B cell (primary cell): ENCODE measurements around the gene CASP9. TPM values are rescaled to one million over a fixed set of nuclear protein-coding genes. Genes with fewer than 3 reads are reported as not detected.

Experiments
- ATAC-seq: fragments of 200-7000 bp; cut with Tn5 transposase; one replicate; pipeline ENCODE4 v1.10.0; 2021; ENCODE audit warnings: low read depth, mild to moderate bottlenecking, moderate number of reproducible peaks, moderate library complexity
- CTCF ChIA-PET: fragments of 350-600 bp; sonication (Branson Sonifier 250); formaldehyde crosslinking; loops from one replicate; lab custom pipeline; 2021; ENCODE audit warnings: antibody characterized with exemption, inconsistent platforms; lab: Charles Lee
- POLR2A ChIA-PET: fragments of 350-600 bp; sonication (Branson Sonifier 250); formaldehyde crosslinking; loops from one replicate; lab custom pipeline; 2021; ENCODE audit warnings: antibody characterized with exemption; lab: Charles Lee
- DNase-seq: peaks from one replicate; pipeline ENCODE4 v3.0.0; 2013
- H2AFZ ChIP-seq: 2 replicates; pipeline ENCODE4 v1.6.1; 2012; ENCODE audit warnings: mild to moderate bottlenecking, low read depth, low read length; ENCODE audit not compliant: insufficient read depth, poor library complexity, severe bottlenecking
- H3K27ac ChIP-seq, 2 donors: 1 replicate in 1 of 2; 2 replicates in 1 of 2; pipeline ENCODE4 v1.5.1; 2012 to 2013; ENCODE audit warnings: low read length in 2 of 2, mild to moderate bottlenecking in 2 of 2, moderate library complexity in 1 of 2
- H3K27me3 ChIP-seq, 4 experiments: fragments of 200-600 bp in 1 of 4; sonication (generic) in 1 of 4; replicated peaks in 1 of 4; 1 replicate in 2 of 4; 2 replicates in 2 of 4; pipeline versions ENCODE4 v1.6.1 to v1.7.0; 2013 to 2016; ENCODE audit warnings: low read length in 3 of 4, mild to moderate bottlenecking in 2 of 4, mixed read lengths in 1 of 4, moderate library complexity in 1 of 4; ENCODE audit not compliant: insufficient read depth in 4 of 4, control insufficient read depth in 3 of 4; ENCODE audit errors: control extremely low read depth in 1 of 4
- H3K36me3 ChIP-seq, 2 experiments: replicated peaks in 1 of 2; 1 replicate in 1 of 2; 2 replicates in 1 of 2; pipeline versions ENCODE4 v1.6.1 to v1.7.1; 2013; ENCODE audit warnings: low read length in 1 of 2; ENCODE audit not compliant: insufficient read depth in 2 of 2, control insufficient read depth in 1 of 2; ENCODE audit errors: control extremely low read depth in 1 of 2, extremely low read depth in 1 of 2
- H3K4me1 ChIP-seq, 2 donors: fragments of 200-600 bp in 1 of 2; sonication (generic) in 1 of 2; 1 replicate in 1 of 2; 2 replicates in 1 of 2; pipeline versions ENCODE4 v1.5.1 to v1.6.1; 2013 to 2017; ENCODE audit warnings: low read length in 2 of 2; ENCODE audit not compliant: control insufficient read depth in 2 of 2, insufficient read depth in 2 of 2
- H3K4me2 ChIP-seq: replicated peaks from 2 replicates; pipeline ENCODE3; 2012; ENCODE audit warnings: mild to moderate bottlenecking, low read depth, low read length; ENCODE audit not compliant: poor library complexity, severe bottlenecking
- H3K4me3 ChIP-seq, 5 experiments: fragments of 200-600 bp in 1 of 5; sonication (generic) in 1 of 5; 1 replicate in 3 of 5; 2 replicates in 2 of 5; pipeline versions ENCODE4 v1.5.1 to v1.7.0; 2011 to 2016; ENCODE audit warnings: low read length in 4 of 5, mild to moderate bottlenecking in 4 of 5, low read depth in 2 of 5, control low read depth in 1 of 5, moderate library complexity in 1 of 5; ENCODE audit not compliant: insufficient read depth in 1 of 5; ENCODE audit errors: control extremely low read depth in 1 of 5, extremely low read depth in 1 of 5
- H3K79me2 ChIP-seq: fragments of 200-600 bp; sonication (generic); one replicate; pipeline ENCODE4 v1.6.0; 2016; ENCODE audit warnings: low read length; ENCODE audit not compliant: control insufficient read depth, insufficient read depth
- H3K9ac ChIP-seq: fragments of 200-600 bp; sonication (generic); 2 replicates; pipeline ENCODE4 v1.6.1; 2017; ENCODE audit warnings: mild to moderate bottlenecking, low read length, moderate library complexity
- H3K9me3 ChIP-seq, 3 donors: one replicate each; pipeline versions ENCODE4 v1.6.1 to v1.7.1; 2013; ENCODE audit warnings: low read length in 2 of 3; ENCODE audit not compliant: control insufficient read depth in 2 of 3, insufficient read depth in 1 of 3; ENCODE audit errors: control extremely low read depth in 1 of 3
- H4K20me1 ChIP-seq: 2 replicates; pipeline ENCODE4 v1.6.0; 2012; ENCODE audit warnings: mild to moderate bottlenecking, low read length; ENCODE audit not compliant: insufficient read depth, control insufficient read depth, poor library complexity, severe bottlenecking
- H3K27ac Mint-ChIP-seq: one replicate; pipeline ENCODE4 v1.8.0; 2021; ENCODE audit warnings: mixed read lengths
- H3K27me3 Mint-ChIP-seq: one replicate; pipeline ENCODE4 v1.8.0; 2021; ENCODE audit warnings: mixed read lengths
- H3K4me1 Mint-ChIP-seq: one replicate; pipeline ENCODE4 v1.8.0; 2021; ENCODE audit warnings: mixed read lengths
- H3K4me3 Mint-ChIP-seq: one replicate; pipeline ENCODE4 v1.8.0; 2021; ENCODE audit warnings: mixed read lengths
- H3K9me3 Mint-ChIP-seq: one replicate; pipeline ENCODE4 v1.8.0; 2022; ENCODE audit warnings: mixed read lengths; ENCODE audit not compliant: insufficient read depth
- CTCF ChIP-seq: fragments of 200-600 bp; IDR thresholded peaks from one replicate; pipeline ENCODE4 v1.8.0; 2022; ENCODE audit warnings: antibody characterized with exemption, mild to moderate bottlenecking
- EZH2 ChIP-seq: IDR thresholded peaks from 2 replicates; pipeline ENCODE4 v1.6.1; 2012; ENCODE audit warnings: borderline replicate concordance, low read depth, mild to moderate bottlenecking, moderate library complexity, low read length; ENCODE audit not compliant: insufficient read depth, poor library complexity, severe bottlenecking
- WGBS: methylation state at CpG from one replicate; pipeline ENCODE4 v1.1.5; 2013; ENCODE audit warnings: missing lambda C conversion rate; ENCODE audit not compliant: insufficient coverage; 5-methylcytosine and 5-hydroxymethylcytosine counted together
- intact Hi-C: fragments of 100-400 bp; cut with micrococcal nuclease; formaldehyde crosslinking; loops from one replicate; pipeline ENCODE4 v1.10.0; 2022
- polyA plus RNA-seq: library from polyadenylated mRNA; depleted of rRNA; stranded (reverse); fragments of >200 nt; gene quantifications from 2 replicates; pipeline ENCODE4 v1.2.3, GENCODE V29; 2012
- total RNA-seq, 2 donors: library from RNA; stranded (reverse); fragments of 120-200 nt in 1 of 2; gene quantifications; 1 replicate in 1 of 2; 2 replicates in 1 of 2; pipeline versions ENCODE4 v1.2.3 to v1.2.4, GENCODE V29; 2013 to 2022

Gene CASP9
- total and polyA plus RNA-seq, 2 donors (not counting 1 experiment from before 2014, with no cell fraction given) = 16.8 to 22.9 TPM

- TF ChIP-seq CTCF (no peak), EZH2 (no peak)
- WGBS = 100% methylated on average over 1 of the region's 4 CpGs
- DNase-seq (no peak), ATAC-seq (no peak)
- Mint-ChIP-seq H3K27me3 (no peaks in the 10 kb centered on the region), H3K27ac (no peak overlapping the region), H3K9me3 (no peaks in the 10 kb centered on the region), H3K4me1 (peaks cover 2% of the 10 kb centered on the region), H3K4me3 (no peak overlapping the region)
- POLR2A ChIA-PET = interaction anchor here (0.6 kb wide), 1 partner anchor 41 kb away, joined by 4 read pairs; no protein-coding TSS in a partner anchor
- CTCF ChIA-PET = no interaction called here
- Histone ChIP-seq H3K79me2 (peaks cover 21% of the 10 kb centered on the region), H3K27me3 (no peaks in the 10 kb centered on the region), H4K20me1 (peaks cover 10% of the 10 kb centered on the region), H3K9ac (no peak overlapping the region), H3K36me3 (peaks cover 1 to 73% of the 10 kb centered on the region in 2 experiments), H3K4me2 (no peak overlapping the region), H3K9me3 (no peaks in the 10 kb centered on the region), H3K4me1 (no peaks in the 10 kb centered on the region), H3K4me3 (no peak overlapping the region), H2AFZ (no peak overlapping the region), H3K27ac (no peak overlapping the region)
- intact Hi-C loops = no loop called here
Observed at GRCh38 chr1:15541231-15541792, 17.3 kb upstream of the CASP9 start.

DNA sequence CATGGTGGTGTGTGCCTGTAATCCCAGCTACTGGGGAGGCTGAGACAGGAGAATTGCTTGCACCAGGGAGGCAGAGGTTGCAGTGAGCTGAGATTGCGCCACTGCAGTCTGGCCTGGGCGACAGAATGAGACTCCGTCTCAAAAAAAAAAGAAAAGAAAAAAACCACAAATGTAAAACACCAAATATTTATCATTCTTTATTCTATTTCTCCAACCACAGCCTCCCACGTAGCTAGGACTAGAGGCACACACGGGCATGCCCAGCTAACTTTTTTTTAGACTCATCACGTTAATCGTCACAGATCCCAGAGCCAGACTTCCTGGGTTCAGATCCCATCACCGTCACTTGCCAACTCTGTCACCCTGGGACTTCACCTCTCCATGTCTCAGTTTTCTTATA, 16.2 kb upstream of the CASP9 start:
- ChIA-PET CTCF (no interaction called here), POLR2A (no interaction called here)
- Histone ChIP-seq H3K4me1 (no peaks in the 10 kb centered on the region), H3K4me2 (no peak overlapping the region), H3K4me3 (no peak overlapping the region), H3K9me3 (no peaks in the 10 kb centered on the region), H4K20me1 (peaks cover 10% of the 10 kb centered on the region), H3K36me3 (peaks cover 1 to 76% of the 10 kb centered on the region in 2 experiments), H3K9ac (no peak overlapping the region), H3K79me2 (peaks cover 21% of the 10 kb centered on the region), H2AFZ (no peak overlapping the region), H3K27ac (no peak overlapping the region), H3K27me3 (no peaks in the 10 kb centered on the region)
- ATAC-seq (no peak), DNase-seq (no peak)
- Mint-ChIP-seq H3K27me3 (no peaks in the 10 kb centered on the region), H3K4me3 (no peak overlapping the region), H3K27ac (no peak overlapping the region), H3K4me1 (peaks cover 2% of the 10 kb centered on the region), H3K9me3 (no peaks in the 10 kb centered on the region)
- TF ChIP-seq CTCF (no peak), EZH2 (no peak)
- intact Hi-C loops = no loop called here
- 94% methylated on average over 7 of the region's 8 CpGs for WGBS
